Aorta (tissue), 5 donors: ENCODE data around the gene SLC27A4. TPM values are rescaled to one million over a fixed set of nuclear protein-coding genes. Genes with fewer than 3 reads are reported as not detected.
A peak's percentile ranks its signal among the peaks of the same experiment; 100 is the strongest.
"Not testable (repeated sequence)": the region's sequence is repeated elsewhere in the genome, so short reads cannot be mapped to it uniquely, and the experiment has no call there.

Experiments
- ATAC-seq: fragments of 200-7000 bp; cut with Tn5 transposase; one replicate; pipeline ENCODE4 v1.9.1; 2022; ENCODE audit warnings: moderate library complexity; ENCODE audit not compliant: low FRiP score
- DNase-seq, 2 donors: peaks; one replicate each; pipeline ENCODE4 v3.0.0-alpha.2; 2020
- H3K27ac ChIP-seq, 2 donors: one replicate each; pipeline ENCODE4 v1.5.1; 2013; ENCODE audit warnings: low read length in 2 of 2, mild to moderate bottlenecking in 2 of 2, moderate library complexity in 2 of 2, control low read depth in 1 of 2, inconsistent platforms in 1 of 2, low read depth in 1 of 2
- H3K27me3 ChIP-seq, 2 donors: one replicate each; pipeline ENCODE4 v1.6.1; 2013; ENCODE audit warnings: control low read depth in 1 of 2, low read length in 1 of 2, mild to moderate bottlenecking in 1 of 2, moderate library complexity in 1 of 2; ENCODE audit not compliant: insufficient read depth in 2 of 2, control insufficient read depth in 1 of 2
- H3K36me3 ChIP-seq, 2 donors: one replicate each; pipeline ENCODE4 v1.6.1; 2013; ENCODE audit warnings: control low read depth in 1 of 2, low read length in 1 of 2, mild to moderate bottlenecking in 1 of 2; ENCODE audit not compliant: insufficient read depth in 2 of 2, control insufficient read depth in 1 of 2
- H3K4me1 ChIP-seq, 2 donors: one replicate each; pipeline ENCODE4 v1.6.1; 2013; ENCODE audit warnings: low read length in 2 of 2, control low read depth in 1 of 2, mild to moderate bottlenecking in 1 of 2, moderate library complexity in 1 of 2; ENCODE audit not compliant: insufficient read depth in 2 of 2, control insufficient read depth in 1 of 2
- H3K4me3 ChIP-seq, 2 donors: one replicate each; pipeline ENCODE4 v1.5.1; 2013; ENCODE audit warnings: low read length in 2 of 2, control low read depth in 1 of 2, mild to moderate bottlenecking in 1 of 2
- H3K9me3 ChIP-seq: one replicate; pipeline ENCODE4 v1.6.1; 2013; ENCODE audit warnings: mild to moderate bottlenecking, low read length; ENCODE audit not compliant: control insufficient read depth
- WGBS, 2 donors: extraction: QIAGEN DNeasy Blood & Tissue Kit; methylation state at CpG; one replicate each; pipeline ENCODE4 v1.1.7; 2013; 5-methylcytosine and 5-hydroxymethylcytosine counted together
- intact Hi-C, 2 donors: fragments of 100-400 bp; cut with DNase I; formaldehyde crosslinking; loops; one replicate each; pipeline versions ENCODE4 v1.14.2 to v1.15.0; 2022
- polyA plus RNA-seq, 2 donors: library from polyadenylated mRNA; stranded (reverse); fragments of 200-250 nt; gene quantifications; one replicate each; pipeline ENCODE4 v1.2.3, GENCODE V29; 2013
- total RNA-seq, 2 donors: library from RNA; stranded (reverse); fragmentation: NEBNext Ultra II Directional; extraction: Animal tissue kit (Norgen Biotek cat#: 25700); gene quantifications; one replicate each; pipeline ENCODE4 v1.2.1, GENCODE V29; 2021
- donor health status: healthy with polysubstance abuse.
- donor health status: Bipolar disorder and iron deficiency.
- donor health status: DM: no; HTN: no; CAD: no.
- donor health status: DM: no; HTN: no; CAD: no.
- donor health status: DM: yes; HTN: yes; CAD: no.

The SLC27A4 gene
- total and polyA plus RNA-seq, 4 donors: 9.4 to 25.8 (median 14.3) TPM

DNA sequence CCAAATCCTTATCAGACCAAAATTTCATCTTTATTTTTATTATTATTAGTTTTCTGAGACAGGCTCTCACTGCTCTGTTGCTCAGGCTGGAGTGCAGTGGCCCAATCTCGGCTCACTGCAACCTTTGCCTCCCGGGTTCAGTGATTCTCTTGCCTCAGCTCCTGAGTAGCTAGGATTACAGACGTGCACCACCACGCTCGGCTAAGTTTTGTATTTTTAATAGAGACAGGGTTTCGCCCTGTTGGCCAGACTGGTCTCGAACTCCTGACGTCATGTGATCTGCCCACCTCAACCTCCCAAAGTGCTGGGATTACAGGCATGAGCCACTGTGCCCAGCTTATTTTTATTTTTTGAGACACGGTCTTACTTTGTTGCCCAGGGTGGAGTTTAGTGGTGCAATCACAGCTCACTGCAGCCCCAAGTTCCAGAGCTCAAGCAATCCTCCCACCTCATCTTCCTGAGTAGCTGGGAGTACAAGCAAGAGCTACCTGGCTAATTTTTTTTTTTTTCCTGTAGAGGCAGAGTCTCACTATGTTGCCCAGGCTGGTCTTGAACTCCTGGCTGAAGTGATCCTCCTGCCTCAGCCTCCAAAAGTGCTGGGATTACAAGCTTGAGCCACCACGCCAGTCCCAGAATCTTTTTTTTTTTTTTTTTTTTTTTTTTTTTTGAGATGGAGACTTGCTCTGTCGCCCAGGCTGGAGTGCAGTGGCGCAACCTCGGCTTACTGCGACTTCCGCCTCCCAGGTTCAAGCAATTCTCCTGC, 1.3 kb upstream of the SLC27A4 start:
- DNase-seq, H3K4me3 ChIP-seq, H3K36me3 ChIP-seq, ATAC-seq, H3K27me3 ChIP-seq, intact Hi-C loops, H3K9me3 ChIP-seq, H3K4me1 ChIP-seq, H3K27ac ChIP-seq: not testable (repeated sequence)
- 90 to 93% methylated on average over 15 of the region's 15 CpGs for WGBS, 2 donors

DNA sequence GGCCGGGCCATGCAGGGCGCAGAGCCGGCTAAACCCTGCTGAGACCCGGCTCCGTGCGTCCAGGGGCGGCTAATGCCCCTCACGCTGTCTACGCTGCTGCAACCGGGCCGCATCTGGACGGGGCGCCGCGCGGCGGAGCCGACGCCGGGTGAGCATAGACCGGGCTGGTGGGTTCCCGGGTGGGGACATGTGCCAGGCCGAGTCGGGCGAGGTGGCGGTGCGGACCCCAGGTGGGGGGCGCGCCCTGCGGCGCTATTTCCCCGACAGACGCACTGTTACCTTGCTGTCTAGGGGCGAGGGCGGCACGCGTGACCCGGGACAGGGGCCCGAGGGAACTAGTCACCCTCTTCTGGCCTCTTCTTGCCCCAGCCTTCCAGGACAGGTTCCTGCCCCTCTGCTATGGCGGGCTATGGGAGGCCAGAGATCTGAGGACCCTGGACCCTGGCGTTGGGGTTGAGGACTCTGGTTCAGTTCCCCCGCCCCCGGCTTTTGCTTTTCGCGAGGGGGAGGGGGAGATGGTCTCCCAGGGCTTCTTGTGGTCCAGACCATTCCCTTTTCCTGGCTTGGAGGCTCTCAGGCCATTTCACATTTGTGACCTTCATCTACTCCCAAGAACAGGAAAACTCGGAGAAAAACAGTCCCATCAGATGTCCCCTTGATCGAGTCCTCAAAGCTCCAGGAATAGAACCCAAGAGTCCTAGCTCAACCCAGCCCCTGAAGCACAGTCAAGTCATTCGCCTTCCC, 536 bp downstream of the SLC27A4 start:
- intact Hi-C loops: loop anchor here in 1 of 2 donors (10.0 kb wide), 1 partner anchor 46 kb away; no protein-coding TSS in a partner anchor
- Histone ChIP-seq H3K4me1 (no peaks in the 10 kb centered on the region), H3K9me3 (no peaks in the 10 kb centered on the region), H3K27ac (no peak overlapping the region), H3K4me3 (peak overlapping the region; percentile 15 to 82), H3K27me3 (no peaks in the 10 kb centered on the region), H3K36me3 (peaks cover 0 to 7% of the 10 kb centered on the region in 2 donors)
- WGBS, 2 donors: 1 to 2% methylated on average over 37 to 48 of the region's 48 CpGs
- peak; percentile 51 for ATAC-seq
- DNase-seq: peak in 1 of 2 donors; percentile 52

DNA sequence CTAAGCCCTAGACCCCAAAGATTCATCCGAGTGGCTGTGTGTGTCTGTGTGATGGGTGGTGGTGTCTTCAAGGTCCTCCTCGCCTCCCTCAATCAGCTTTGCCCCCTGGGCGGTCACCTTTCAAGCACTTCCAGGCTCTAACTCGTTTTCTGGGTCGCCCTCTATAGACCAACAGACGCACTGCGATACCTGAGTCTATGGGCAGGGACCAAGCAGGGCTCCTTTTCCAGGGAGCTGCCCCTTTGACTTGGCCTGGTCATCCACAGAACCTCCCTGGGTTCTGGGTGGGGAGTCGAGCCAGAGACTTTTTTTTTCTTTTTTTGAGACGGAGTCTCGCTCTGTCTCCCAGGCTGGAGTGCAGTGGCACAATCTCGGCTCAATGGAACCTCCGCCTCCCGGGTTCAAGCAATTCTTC, 1.1 kb downstream of the SLC27A4 start:
- intact Hi-C loops: loop anchor here in 1 of 2 donors (10.0 kb wide), 1 partner anchor 47 kb away; no protein-coding TSS in a partner anchor
- Histone ChIP-seq H3K27ac (no peak overlapping the region), H3K9me3 (no peaks in the 10 kb centered on the region), H3K4me3 (peak overlapping the region in 1 of 2 donors; percentile 82), H3K27me3 (no peaks in the 10 kb centered on the region), H3K4me1 (no peaks in the 10 kb centered on the region), H3K36me3 (peaks cover 0 to 7% of the 10 kb centered on the region in 2 donors)
- 31 to 32% methylated on average over 13 of the region's 13 CpGs for WGBS, 2 donors
- ATAC-seq (peak; percentile 65), DNase-seq (peak; percentile 56 to 83)

DNA sequence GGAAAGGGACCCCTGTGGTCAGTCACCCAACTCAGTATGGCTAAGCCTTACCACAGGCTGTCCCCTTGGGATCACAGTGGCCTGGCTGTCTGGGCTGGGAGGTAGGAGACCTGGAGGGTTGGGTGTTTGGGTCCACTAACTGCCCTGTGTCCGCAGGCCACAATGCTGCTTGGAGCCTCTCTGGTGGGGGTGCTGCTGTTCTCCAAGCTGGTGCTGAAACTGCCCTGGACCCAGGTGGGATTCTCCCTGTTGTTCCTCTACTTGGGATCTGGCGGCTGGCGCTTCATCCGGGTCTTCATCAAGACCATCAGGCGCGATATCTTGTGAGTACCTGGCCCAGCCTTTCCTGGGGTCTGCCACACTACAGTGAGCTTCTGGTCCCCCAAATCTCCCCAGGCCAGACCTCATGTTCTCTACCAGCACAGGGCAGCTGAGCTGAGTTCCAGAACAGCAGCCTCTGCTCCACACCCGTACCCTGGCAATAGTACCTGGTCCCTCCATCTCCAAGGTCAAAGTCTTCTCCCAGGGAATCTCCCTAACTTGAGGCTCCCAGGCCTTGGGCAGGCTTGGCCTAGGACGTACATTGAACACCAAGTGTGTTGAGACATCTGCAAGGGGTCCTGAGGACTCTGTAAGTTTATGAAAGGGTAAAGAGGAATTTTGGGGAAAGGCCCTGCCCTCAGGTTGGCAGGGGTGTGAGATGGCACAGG, 2.8 kb downstream of the SLC27A4 start:
- DNase-seq: no peak
- WGBS, 2 donors: 92 to 95% methylated on average over 8 of the region's 8 CpGs
- ATAC-seq: no peak

DNA sequence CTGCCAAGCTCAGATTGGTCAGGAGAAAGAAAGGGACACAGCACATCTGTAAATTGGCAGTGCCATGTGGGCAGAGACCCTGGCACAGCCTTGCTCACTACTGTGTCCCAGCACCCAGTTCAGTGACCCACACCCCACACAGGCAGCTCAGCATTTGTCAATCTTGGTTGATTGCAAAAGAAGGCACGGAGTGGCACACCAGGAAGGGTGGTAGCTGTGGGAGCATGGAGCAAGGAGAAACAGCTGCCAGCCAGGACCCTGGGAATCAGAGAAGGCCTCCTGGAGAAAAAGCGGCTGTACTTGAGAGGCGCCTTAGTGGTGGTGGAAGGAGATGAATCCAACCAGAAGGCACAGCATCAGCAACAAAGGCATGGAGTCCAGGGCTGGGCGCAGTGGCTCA, 3.5 kb downstream of the SLC27A4 start:
- intact Hi-C loops: loop anchor here in 1 of 2 donors (10.0 kb wide), 1 partner anchor 49 kb away; no protein-coding TSS in a partner anchor
- 95 to 96% methylated on average over 4 of the region's 4 CpGs for WGBS, 2 donors
- ATAC-seq (no peak), DNase-seq (no peak)
- H3K27me3 ChIP-seq: no peaks in the 10 kb centered on the region
- H3K9me3 ChIP-seq: no peaks in the 10 kb centered on the region
- H3K36me3 ChIP-seq: peaks cover 0 to 9% of the 10 kb centered on the region in 2 donors
- H3K4me3 ChIP-seq: no peak overlapping the region
- H3K27ac ChIP-seq: no peak overlapping the region
- H3K4me1 ChIP-seq: no peaks in the 10 kb centered on the region

More for the DNA sequence above, 2.8 kb downstream of the SLC27A4 start:
- H3K4me3 ChIP-seq: no peak overlapping the region
- H3K27ac ChIP-seq: no peak overlapping the region
- H3K27me3 ChIP-seq: no peaks in the 10 kb centered on the region
- intact Hi-C loops: loop anchor here in 1 of 2 donors (10.0 kb wide), 1 partner anchor 48 kb away; no protein-coding TSS in a partner anchor
- H3K9me3 ChIP-seq: no peaks in the 10 kb centered on the region
- H3K36me3 ChIP-seq: peaks cover 0 to 8% of the 10 kb centered on the region in 2 donors
- H3K4me1 ChIP-seq: no peaks in the 10 kb centered on the region

DNA sequence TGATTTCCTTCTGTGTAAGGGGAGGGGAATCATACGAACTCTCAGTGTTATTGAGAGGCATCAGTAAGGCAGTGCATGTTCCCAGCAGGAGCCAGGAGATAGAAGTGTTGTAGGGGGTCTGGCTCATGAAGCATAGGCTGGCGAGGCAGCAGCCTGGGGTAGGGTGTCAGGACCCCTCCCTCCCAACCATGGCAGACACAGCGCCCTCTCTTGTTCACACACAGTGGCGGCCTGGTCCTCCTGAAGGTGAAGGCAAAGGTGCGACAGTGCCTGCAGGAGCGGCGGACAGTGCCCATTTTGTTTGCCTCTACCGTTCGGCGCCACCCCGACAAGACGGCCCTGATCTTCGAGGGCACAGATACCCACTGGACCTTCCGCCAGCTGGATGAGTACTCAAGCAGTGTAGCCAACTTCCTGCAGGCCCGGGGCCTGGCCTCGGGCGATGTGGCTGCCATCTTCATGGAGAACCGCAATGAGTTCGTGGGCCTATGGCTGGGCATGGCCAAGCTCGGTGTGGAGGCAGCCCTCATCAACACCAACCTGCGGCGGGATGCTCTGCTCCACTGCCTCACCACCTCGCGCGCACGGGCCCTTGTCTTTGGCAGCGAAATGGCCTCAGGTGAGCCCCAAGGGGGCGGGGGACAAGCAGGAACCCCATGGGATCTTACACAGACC, 4.7 kb downstream of the SLC27A4 start:
- WGBS, 2 donors: 91 to 95% methylated on average over 28 of the region's 28 CpGs
- Histone ChIP-seq H3K4me3 (no peak overlapping the region), H3K27me3 (no peaks in the 10 kb centered on the region), H3K9me3 (no peaks in the 10 kb centered on the region), H3K36me3 (peaks cover 0 to 13% of the 10 kb centered on the region in 2 donors), H3K4me1 (no peaks in the 10 kb centered on the region), H3K27ac (no peak overlapping the region)
- DNase-seq: no peak
- intact Hi-C loops: loop anchor here in 1 of 2 donors (10.0 kb wide), 1 partner anchor 50 kb away; no protein-coding TSS in a partner anchor
- ATAC-seq: no peak

DNA sequence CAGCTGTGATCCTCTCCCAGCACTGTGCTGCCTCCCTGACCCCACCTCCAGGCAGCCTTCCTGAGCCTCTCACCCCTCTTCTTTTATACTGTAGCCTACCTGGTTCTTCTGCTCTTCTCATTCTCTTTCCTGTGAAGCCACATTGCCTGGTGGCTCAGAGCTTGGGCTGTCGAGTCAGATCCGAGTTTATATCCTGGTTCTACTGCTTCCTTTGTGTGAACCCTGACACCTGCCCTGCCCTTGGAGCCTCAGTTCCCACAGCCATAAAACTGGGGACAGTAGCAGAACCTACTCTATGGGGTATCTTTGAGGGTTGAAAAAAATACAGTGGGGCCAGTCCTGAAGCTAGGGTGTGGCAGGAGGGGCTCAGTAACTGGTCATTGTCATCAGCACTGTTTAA, 8.8 kb downstream of the SLC27A4 start:
- Histone ChIP-seq H3K4me1 (no peaks in the 10 kb centered on the region), H3K27me3 (no peaks in the 10 kb centered on the region), H3K27ac (no peak overlapping the region), H3K36me3 (peaks cover 0 to 11% of the 10 kb centered on the region in 2 donors), H3K9me3 (no peaks in the 10 kb centered on the region), H3K4me3 (no peak overlapping the region)
- intact Hi-C loops: loop anchor here in 1 of 2 donors (10.0 kb wide), 1 partner anchor 54 kb away; no protein-coding TSS in a partner anchor
- WGBS, 2 donors: 85% methylated on average over 2 of the region's 2 CpGs
- DNase-seq: no peak
- ATAC-seq: no peak

DNA sequence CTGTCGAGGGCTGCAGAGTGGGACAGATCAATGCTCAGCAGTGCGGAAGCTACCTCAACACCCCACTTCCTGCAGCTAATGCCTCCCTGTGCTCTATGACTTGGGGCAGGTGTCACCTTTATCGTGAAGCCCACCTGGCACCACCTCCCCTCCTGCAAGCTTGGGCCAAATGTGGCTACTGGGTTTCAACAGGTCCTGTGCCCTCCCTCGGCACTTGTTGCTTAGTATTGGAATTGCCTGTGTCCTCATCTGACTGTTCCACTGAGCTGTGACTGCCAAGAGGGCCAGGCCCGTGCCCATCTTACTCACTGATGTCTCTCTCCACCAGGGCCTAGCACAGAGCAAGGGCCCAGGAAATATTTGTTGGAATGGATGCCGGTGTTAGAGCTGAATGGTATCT, 9.4 kb downstream of the SLC27A4 start:
- 93 to 94% methylated on average over 6 of the region's 6 CpGs for WGBS, 2 donors
- no peak overlapping the region for H3K27ac ChIP-seq
- DNase-seq (no peak), ATAC-seq (no peak)
- no peak overlapping the region for H3K4me3 ChIP-seq
- no peaks in the 10 kb centered on the region for H3K9me3 ChIP-seq
- H3K27me3 ChIP-seq: no peaks in the 10 kb centered on the region
- H3K4me1 ChIP-seq: no peaks in the 10 kb centered on the region
- H3K36me3 ChIP-seq: peaks cover 0 to 11% of the 10 kb centered on the region in 2 donors
- intact Hi-C loops: loop anchor here in 1 of 2 donors (10.0 kb wide), 1 partner anchor 55 kb away; no protein-coding TSS in a partner anchor
